Activated naive CD4-positive, alpha-beta T cell treated with anti-CD3 and anti-CD28 coated beads for 36 hours (primary cell): ENCODE measurements around the gene LRP4. TPM values are rescaled to one million over a fixed set of nuclear protein-coding genes. Genes with fewer than 3 reads are reported as not detected.

ENCODE experiments used
- CTCF ChIA-PET: fragments of 350-600 bp; sonication (Branson Sonifier 250); formaldehyde crosslinking; loops from one replicate; lab custom pipeline; 2021; ENCODE audit warnings: antibody characterized with exemption; lab: Charles Lee
- DNase-seq: peaks from one replicate; pipeline ENCODE4 v3.0.0-alpha.2; 2020
- H3K27ac Mint-ChIP-seq: one replicate; pipeline ENCODE4 v1.8.0; 2021; ENCODE audit warnings: mild to moderate bottlenecking, mixed read lengths
- H3K27me3 Mint-ChIP-seq: one replicate; pipeline ENCODE4 v1.8.0; 2021; ENCODE audit warnings: low read depth, mixed read lengths
- H3K36me3 Mint-ChIP-seq: one replicate; pipeline ENCODE4 v1.8.0; 2021; ENCODE audit warnings: low read depth, mixed read lengths
- H3K4me1 Mint-ChIP-seq: one replicate; pipeline ENCODE4 v1.8.0; 2021; ENCODE audit warnings: low read depth, mixed read lengths
- H3K4me3 Mint-ChIP-seq: one replicate; pipeline ENCODE4 v1.8.0; 2021; ENCODE audit warnings: mild to moderate bottlenecking, moderate library complexity, mixed read lengths
- H3K9me3 Mint-ChIP-seq: one replicate; pipeline ENCODE4 v1.8.0; 2021; ENCODE audit warnings: mixed read lengths
- intact Hi-C: fragments of 100-400 bp; cut with micrococcal nuclease; formaldehyde crosslinking; loops from one replicate; pipeline ENCODE4 v1.15.1; 2023
- total RNA-seq, 2 experiments: library from RNA; stranded (reverse); gene quantifications; one replicate each; pipeline ENCODE4 v1.2.3, GENCODE V29; 2021

LRP4 gene
- total RNA-seq, 2 experiments from 2014 or later, result 0.32 to 0.52 TPM

- Mint-ChIP-seq H3K4me3 (peak overlapping the region; percentile 71), H3K9me3 (no peaks in the 10 kb centered on the region), H3K27me3 (peaks cover 54% of the 10 kb centered on the region), H3K36me3 (no peaks in the 10 kb centered on the region), H3K27ac (no peak overlapping the region), H3K4me1 (peaks cover 25% of the 10 kb centered on the region)
- no peak for DNase-seq
- intact Hi-C loops, result loop anchor here (2.0 to 10.0 kb wide), 2 partner anchors 19 to 537 kb away; partner anchors contain the start of gene CSTPP1
- CTCF ChIA-PET, result interaction anchor here (1.6 to 1.8 kb wide), 3 partner anchors 11 to 342 kb away, joined by 4 to 16 read pairs (median 7); no protein-coding TSS in a partner anchor
Measured at GRCh38 chr11:46917762-46918082, 628 bp downstream of the LRP4 start.

- H3K9me3 Mint-ChIP-seq, result no peaks in the 10 kb centered on the region
- CTCF ChIA-PET, result interaction anchor here (0.8 to 1.8 kb wide), 6 partner anchors 11 to 342 kb away, joined by 3 to 16 read pairs (median 4); no protein-coding TSS in a partner anchor
- no peak overlapping the region for H3K27ac Mint-ChIP-seq
- H3K4me1 Mint-ChIP-seq, result peaks cover 25% of the 10 kb centered on the region
- H3K36me3 Mint-ChIP-seq, result no peaks in the 10 kb centered on the region
- H3K4me3 Mint-ChIP-seq, result peak overlapping the region; percentile 71
- intact Hi-C loops, result loop anchor here (10.0 kb wide), 1 partner anchor 538 kb away; no protein-coding TSS in a partner anchor
- no peak for DNase-seq
- peaks cover 59% of the 10 kb centered on the region for H3K27me3 Mint-ChIP-seq
Measured at GRCh38 chr11:46917109-46917761, 1.1 kb downstream of the LRP4 start.

- H3K9me3 Mint-ChIP-seq, result no peaks in the 10 kb centered on the region
- DNase-seq, result peak; percentile 27
- H3K27me3 Mint-ChIP-seq, result peaks cover 62% of the 10 kb centered on the region
- intact Hi-C loops, result loop anchor here (10.0 kb wide), 1 partner anchor 538 kb away; no protein-coding TSS in a partner anchor
- H3K4me1 Mint-ChIP-seq, result peaks cover 25% of the 10 kb centered on the region
- no peak overlapping the region for H3K27ac Mint-ChIP-seq
- CTCF ChIA-PET, result interaction anchor here (0.6 to 1.8 kb wide), 12 partner anchors 10 to 343 kb away, joined by 3 to 16 read pairs (median 4); no protein-coding TSS in a partner anchor
- H3K36me3 Mint-ChIP-seq, result no peaks in the 10 kb centered on the region
- peak overlapping the region; percentile 66 for H3K4me3 Mint-ChIP-seq
Measured at GRCh38 chr11:46916286-46917108, 1.9 kb downstream of the LRP4 start.

- Mint-ChIP-seq H3K4me3 (no peak overlapping the region), H3K9me3 (no peaks in the 10 kb centered on the region), H3K36me3 (no peaks in the 10 kb centered on the region), H3K4me1 (peaks cover 25% of the 10 kb centered on the region), H3K27me3 (peaks cover 67% of the 10 kb centered on the region), H3K27ac (no peak overlapping the region)
- DNase-seq, result no peak
- CTCF ChIA-PET, result interaction anchor here (0.6 to 1.2 kb wide), 2 partner anchors 16 to 23 kb away, joined by 3 to 8 read pairs; no protein-coding TSS in a partner anchor
- intact Hi-C loops, result loop anchor here (10.0 kb wide), 1 partner anchor 540 kb away; no protein-coding TSS in a partner anchor
Measured at GRCh38 chr11:46914910-46915309, 3.4 kb downstream of the LRP4 start.

GRCh38 chr11:46914363-46914762, 4.0 kb downstream of the LRP4 start:
- no peaks in the 10 kb centered on the region for H3K36me3 Mint-ChIP-seq
- CTCF ChIA-PET, result interaction anchor here (0.6 to 1.2 kb wide), 3 partner anchors 10 to 22 kb away, joined by 3 to 8 read pairs (median 3); no protein-coding TSS in a partner anchor

GRCh38 chr11:46913484-46913883, 4.9 kb downstream of the LRP4 start:
- no peak overlapping the region for H3K4me3 Mint-ChIP-seq
- no peak overlapping the region for H3K27ac Mint-ChIP-seq
- intact Hi-C loops, result loop anchor here (10.0 kb wide), 1 partner anchor 541 kb away; no protein-coding TSS in a partner anchor
- H3K4me1 Mint-ChIP-seq, result peaks cover 14% of the 10 kb centered on the region
- CTCF ChIA-PET, result interaction anchor here (0.6 to 2.1 kb wide), 5 partner anchors 9 to 240 kb away, joined by 3 to 12 read pairs (median 3); partner anchors contain the start of gene CSTPP1
- peaks cover 56% of the 10 kb centered on the region for H3K27me3 Mint-ChIP-seq
- DNase-seq, result no peak
- H3K9me3 Mint-ChIP-seq, result no peaks in the 10 kb centered on the region
- no peaks in the 10 kb centered on the region for H3K36me3 Mint-ChIP-seq

More at GRCh38 chr11:46914363-46914762, 4.0 kb downstream of the LRP4 start:
- no peak for DNase-seq
- H3K27me3 Mint-ChIP-seq, result peaks cover 62% of the 10 kb centered on the region
- H3K4me1 Mint-ChIP-seq, result peaks cover 20% of the 10 kb centered on the region
- H3K4me3 Mint-ChIP-seq, result no peak overlapping the region
- H3K9me3 Mint-ChIP-seq, result no peaks in the 10 kb centered on the region
- intact Hi-C loops, result loop anchor here (10.0 kb wide), 1 partner anchor 540 kb away; no protein-coding TSS in a partner anchor
- H3K27ac Mint-ChIP-seq, result no peak overlapping the region

GRCh38 chr11:46912526-46913150, 5.7 kb downstream of the LRP4 start:
- DNase-seq, result no peak
- intact Hi-C loops, result loop anchor here (10.0 kb wide), 1 partner anchor 542 kb away; no protein-coding TSS in a partner anchor
- CTCF ChIA-PET, result interaction anchor here (0.6 to 2.1 kb wide), 3 partner anchors 13 to 240 kb away, joined by 3 to 12 read pairs (median 3); no protein-coding TSS in a partner anchor
- H3K36me3 Mint-ChIP-seq, result no peaks in the 10 kb centered on the region
- peaks cover 54% of the 10 kb centered on the region for H3K27me3 Mint-ChIP-seq
- no peak overlapping the region for H3K27ac Mint-ChIP-seq
- H3K4me3 Mint-ChIP-seq, result no peak overlapping the region
- no peaks in the 10 kb centered on the region for H3K9me3 Mint-ChIP-seq
- peaks cover 12% of the 10 kb centered on the region for H3K4me1 Mint-ChIP-seq

- Mint-ChIP-seq H3K27me3 (peaks cover 15% of the 10 kb centered on the region), H3K36me3 (no peaks in the 10 kb centered on the region), H3K4me3 (no peak overlapping the region), H3K27ac (no peak overlapping the region), H3K9me3 (no peaks in the 10 kb centered on the region), H3K4me1 (no peaks in the 10 kb centered on the region)
- DNase-seq, result no peak
- intact Hi-C loops, result no loop called here
- CTCF ChIA-PET, result interaction anchor here (0.7 to 2.3 kb wide), 3 partner anchors 9 to 21 kb away, joined by 4 to 7 read pairs (median 7); no protein-coding TSS in a partner anchor
Measured at GRCh38 chr11:46907606-46908005, 10.7 kb downstream of the LRP4 start.

- Mint-ChIP-seq H3K4me1 (no peaks in the 10 kb centered on the region), H3K36me3 (no peaks in the 10 kb centered on the region), H3K27me3 (peaks cover 8% of the 10 kb centered on the region), H3K9me3 (no peaks in the 10 kb centered on the region), H3K27ac (no peak overlapping the region), H3K4me3 (no peak overlapping the region)
- CTCF ChIA-PET, result interaction anchor here (1.3 to 2.3 kb wide), 4 partner anchors 10 to 246 kb away, joined by 3 to 7 read pairs (median 4); no protein-coding TSS in a partner anchor
- peak; percentile 14 for DNase-seq
- intact Hi-C loops, result no loop called here
Measured at GRCh38 chr11:46906609-46907041, 11.7 kb downstream of the LRP4 start.

GRCh38 chr11:46905806-46906205, 12.5 kb downstream of the LRP4 start:
- no peak overlapping the region for H3K4me3 Mint-ChIP-seq
- peaks cover 4% of the 10 kb centered on the region for H3K27me3 Mint-ChIP-seq
- H3K27ac Mint-ChIP-seq, result no peak overlapping the region
- no peaks in the 10 kb centered on the region for H3K4me1 Mint-ChIP-seq
- no peaks in the 10 kb centered on the region for H3K9me3 Mint-ChIP-seq
- CTCF ChIA-PET, result interaction anchor here (0.7 to 2.3 kb wide), 4 partner anchors 11 to 272 kb away, joined by 3 to 7 read pairs (median 4); no protein-coding TSS in a partner anchor
- H3K36me3 Mint-ChIP-seq, result no peaks in the 10 kb centered on the region
- no peak for DNase-seq
- intact Hi-C loops, result no loop called here

GRCh38 chr11:46903846-46904245, 14.5 kb downstream of the LRP4 start:
- Mint-ChIP-seq H3K36me3 (no peaks in the 10 kb centered on the region), H3K4me1 (no peaks in the 10 kb centered on the region), H3K9me3 (no peaks in the 10 kb centered on the region), H3K27me3 (peaks cover 2% of the 10 kb centered on the region), H3K27ac (no peak overlapping the region), H3K4me3 (no peak overlapping the region)
- no peak for DNase-seq
- intact Hi-C loops, result no loop called here
- CTCF ChIA-PET, result interaction anchor here (0.8 kb wide), 1 partner anchor 249 kb away, joined by 4 read pairs; no protein-coding TSS in a partner anchor
